ENCODE measurements around the gene CCDC80.

Gene CCDC80

GRCh38 chr3:112681822-112682325 is 40.9 kb upstream of the CCDC80 start:
- no peak for TF ChIP-seq CTCF (IDR thresholded peaks at IDR 0.05; ENCODE audit: insufficient read depth, low read length, poor library complexity, severe bottlenecking)
- H3K36me3 ChIP-seq (ENCODE audit: control insufficient read depth, insufficient read depth, low read length), result no peaks in the 10 kb centered on the region
- no peak overlapping the region for H3K4me3 ChIP-seq (replicated peaks; ENCODE audit: low read depth, low read length)
- H3K27me3 ChIP-seq (replicated peaks; ENCODE audit: control insufficient read depth, insufficient read depth, low read length), result no peaks in the 10 kb centered on the region; the same call in 1 of the 2 replicates
- no peak for DNase-seq (ENCODE audit: extremely low read depth, insufficient read length)

- Histone ChIP-seq H3K27me3 (replicated peaks; ENCODE audit: control insufficient read depth, insufficient read depth, low read length) (no peaks in the 10 kb centered on the region; the same call in 1 of the 2 replicates), H3K4me3 (replicated peaks; ENCODE audit: low read depth, low read length) (no peak overlapping the region), H3K36me3 (ENCODE audit: control insufficient read depth, insufficient read depth, low read length) (no peaks in the 10 kb centered on the region)
- peak; percentile 78 for DNase-seq (ENCODE audit: extremely low read depth, insufficient read length)
- no peak for TF ChIP-seq CTCF (IDR thresholded peaks at IDR 0.05; ENCODE audit: insufficient read depth, low read length, poor library complexity, severe bottlenecking)
Measured at GRCh38 chr3:112676659-112677234, 35.8 kb upstream of the CCDC80 start.

GRCh38 chr3:112675943-112676535 is 35.1 kb upstream of the CCDC80 start:
- Histone ChIP-seq H3K27me3 (replicated peaks; ENCODE audit: control insufficient read depth, insufficient read depth, low read length) (no peaks in the 10 kb centered on the region; the same call in 1 of the 2 replicates), H3K4me3 (replicated peaks; ENCODE audit: low read depth, low read length) (no peak overlapping the region), H3K36me3 (ENCODE audit: control insufficient read depth, insufficient read depth, low read length) (no peaks in the 10 kb centered on the region)
- no peak for DNase-seq (ENCODE audit: extremely low read depth, insufficient read length)
- TF ChIP-seq CTCF (IDR thresholded peaks at IDR 0.05; ENCODE audit: insufficient read depth, low read length, poor library complexity, severe bottlenecking), result no peak

- Histone ChIP-seq H3K4me3 (replicated peaks; ENCODE audit: low read depth, low read length) (no peak overlapping the region), H3K27me3 (replicated peaks; ENCODE audit: control insufficient read depth, insufficient read depth, low read length) (no peaks in the 10 kb centered on the region; the same call in 1 of the 2 replicates), H3K36me3 (ENCODE audit: control insufficient read depth, insufficient read depth, low read length) (no peaks in the 10 kb centered on the region)
- TF ChIP-seq CTCF (IDR thresholded peaks at IDR 0.05; ENCODE audit: insufficient read depth, low read length, poor library complexity, severe bottlenecking), result no peak
- no peak for DNase-seq (ENCODE audit: extremely low read depth, insufficient read length)
Measured at GRCh38 chr3:112675349-112675748, 34.4 kb upstream of the CCDC80 start.

- Histone ChIP-seq H3K36me3 (ENCODE audit: control insufficient read depth, insufficient read depth, low read length) (no peaks in the 10 kb centered on the region), H3K4me3 (replicated peaks; ENCODE audit: low read depth, low read length) (no peak overlapping the region), H3K27me3 (replicated peaks; ENCODE audit: control insufficient read depth, insufficient read depth, low read length) (no peaks in the 10 kb centered on the region; the same call in 1 of the 2 replicates)
- no peak for DNase-seq (ENCODE audit: extremely low read depth, insufficient read length)
- TF ChIP-seq CTCF (IDR thresholded peaks at IDR 0.05; ENCODE audit: insufficient read depth, low read length, poor library complexity, severe bottlenecking), result no peak
Measured at GRCh38 chr3:112672716-112673541, 32.0 kb upstream of the CCDC80 start.
